SIG-M5 treated with dmso at 0.1 percent for 504 hours (cell line): Measurements from ENCODE around the gene WDR82.

Experiments
- DNase-seq: peaks from one replicate; lab custom pipeline; 2025; ENCODE audit not compliant: unreplicated experiment; lab: John Stamatoyannopoulos, UW

WDR82 gene

GRCh38 chr3:52238761-52239701, 39.4 kb downstream of the WDR82 start, which contains the start of gene TWF2:
Gene TWF2 (minus strand): TSS chr3:52239158. CDS start chr3:52239016, 142 bp downstream.
- DNase-seq: peak; percentile 66

DNA sequence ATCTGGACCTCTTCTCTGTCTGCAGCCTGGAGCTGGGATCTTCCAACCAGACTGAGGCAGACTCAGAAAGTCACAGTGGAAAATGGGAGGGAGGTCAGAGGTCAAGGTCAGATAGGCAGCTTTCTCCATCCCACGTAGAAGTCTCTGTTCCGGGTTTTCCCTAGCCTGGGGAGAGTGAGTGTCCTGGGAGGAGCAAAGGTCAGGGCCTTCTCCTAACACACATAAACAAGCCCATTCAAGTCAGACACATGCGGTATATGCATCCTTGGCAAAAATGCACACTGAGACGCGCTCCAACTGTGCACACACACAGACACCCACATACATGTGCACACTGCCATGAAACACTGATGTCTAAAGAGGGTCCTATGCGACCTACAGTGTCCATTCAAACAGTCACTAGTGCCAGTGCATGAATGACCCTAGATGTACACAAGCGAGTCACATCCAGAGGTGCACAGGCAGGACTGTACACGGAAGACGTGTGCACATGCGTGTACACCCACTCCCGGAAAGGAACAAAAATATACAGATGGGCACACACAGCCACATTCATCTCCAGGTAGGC, 40.2 kb downstream of the WDR82 start:
- no peak for DNase-seq

DNA sequence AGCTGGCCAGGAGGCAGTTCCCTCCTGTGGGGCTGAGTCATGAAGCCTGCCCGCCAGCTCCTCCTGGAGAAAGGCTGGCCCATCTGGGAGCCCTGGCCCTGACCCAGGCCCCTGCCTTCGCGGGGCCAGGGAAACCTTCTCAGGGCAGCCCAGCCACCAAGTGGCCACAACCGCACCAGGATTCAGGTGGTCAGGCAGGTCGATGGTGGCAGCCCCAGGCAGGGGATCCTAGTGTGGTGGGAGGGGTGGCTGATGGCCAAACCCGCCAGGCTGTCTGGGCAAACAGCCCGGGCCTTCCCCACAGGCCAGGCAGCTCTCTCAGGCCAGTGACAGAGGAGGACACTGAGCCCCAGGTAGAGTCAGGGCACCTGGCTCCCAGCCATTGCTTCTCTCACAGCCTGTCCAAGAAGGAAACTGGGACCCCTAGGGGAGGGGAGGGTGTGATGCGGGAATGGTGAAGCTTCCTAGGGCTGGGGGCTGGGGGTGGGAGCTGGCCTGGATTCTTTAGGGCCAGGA, 40.7 kb downstream of the WDR82 start:
- no peak for DNase-seq

GRCh38 chr3:52237006-52237656, 41.3 kb downstream of the WDR82 start:
- DNase-seq: peak; percentile 58

GRCh38 chr3:52236424-52236886, 42.0 kb downstream of the WDR82 start:
- no peak for DNase-seq

DNA sequence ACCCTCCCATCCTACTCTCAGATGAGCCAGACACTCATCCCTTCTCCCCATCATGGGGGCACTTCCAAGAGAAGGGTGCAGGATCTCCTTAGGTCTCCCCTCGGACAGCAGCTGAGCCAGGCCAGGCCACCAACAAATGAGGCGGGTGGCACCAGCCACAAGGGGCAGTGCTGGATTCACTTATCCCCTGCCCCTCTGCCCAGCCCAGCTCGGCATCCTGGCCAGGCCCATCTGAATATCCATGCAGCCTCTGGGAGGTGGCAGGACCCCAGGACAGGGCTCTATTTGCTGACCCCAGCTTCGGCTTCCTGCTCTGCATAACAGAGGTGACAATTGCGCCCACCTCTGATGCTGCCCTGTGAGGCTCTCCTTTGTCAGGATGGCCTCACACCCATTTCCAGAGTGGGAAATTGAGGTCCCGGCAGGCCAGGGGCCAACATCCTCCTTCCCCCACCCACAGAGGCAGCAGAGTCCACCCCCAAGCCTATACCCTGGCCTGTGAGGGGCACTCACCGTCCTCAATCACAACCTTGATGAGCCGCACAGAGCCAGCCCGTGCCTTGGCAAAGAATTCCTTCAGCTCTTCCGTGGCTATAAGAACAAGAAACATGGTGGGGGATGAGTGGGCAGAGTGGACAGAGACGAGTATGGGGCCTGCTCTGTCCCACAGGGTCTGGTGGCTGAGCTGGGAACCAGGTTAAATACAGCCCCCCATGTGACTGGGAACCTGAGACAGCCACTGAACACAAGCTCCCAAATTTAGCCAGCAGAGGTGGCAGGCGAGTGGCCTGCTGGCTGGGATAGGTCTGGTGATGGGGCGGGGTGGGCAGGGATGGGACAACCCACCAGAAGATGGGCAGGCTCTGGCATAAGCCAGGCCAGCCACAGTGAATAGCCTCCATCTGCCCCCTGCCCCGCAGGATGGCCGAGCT, 43.7 kb downstream of the WDR82 start:
- DNase-seq: no peak

GRCh38 chr3:52233968-52234367, 44.5 kb downstream of the WDR82 start:
- DNase-seq: no peak

DNA sequence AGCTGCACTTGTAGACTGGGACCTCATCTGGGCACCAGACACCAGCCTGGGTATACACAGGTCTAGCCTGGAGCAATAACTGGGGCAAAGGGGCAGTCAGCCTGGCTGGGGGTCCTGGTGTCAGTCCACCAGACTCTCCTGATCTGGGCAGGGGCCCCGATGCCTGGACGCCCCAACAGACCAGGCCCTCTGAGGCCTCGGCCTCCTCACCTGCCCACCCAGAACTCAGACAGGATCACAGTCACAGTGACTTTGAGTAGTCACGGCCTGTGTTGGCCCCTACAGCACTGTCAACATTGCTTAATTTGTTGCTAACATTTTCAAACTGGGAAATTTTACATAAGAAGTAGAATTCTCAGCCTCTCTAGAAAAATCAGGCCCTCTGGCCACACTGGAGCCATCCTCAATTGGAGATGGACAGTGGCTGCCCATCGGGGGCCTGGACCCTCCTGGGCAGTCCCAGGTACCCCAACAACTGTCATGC, 45.3 kb downstream of the WDR82 start:
- no peak for DNase-seq

- DNase-seq: no peak
Measured at GRCh38 chr3:52232279-52233107, 46.0 kb downstream of the WDR82 start.

- DNase-seq: no peak
Measured at GRCh38 chr3:52231502-52232278, 46.8 kb downstream of the WDR82 start.

DNA sequence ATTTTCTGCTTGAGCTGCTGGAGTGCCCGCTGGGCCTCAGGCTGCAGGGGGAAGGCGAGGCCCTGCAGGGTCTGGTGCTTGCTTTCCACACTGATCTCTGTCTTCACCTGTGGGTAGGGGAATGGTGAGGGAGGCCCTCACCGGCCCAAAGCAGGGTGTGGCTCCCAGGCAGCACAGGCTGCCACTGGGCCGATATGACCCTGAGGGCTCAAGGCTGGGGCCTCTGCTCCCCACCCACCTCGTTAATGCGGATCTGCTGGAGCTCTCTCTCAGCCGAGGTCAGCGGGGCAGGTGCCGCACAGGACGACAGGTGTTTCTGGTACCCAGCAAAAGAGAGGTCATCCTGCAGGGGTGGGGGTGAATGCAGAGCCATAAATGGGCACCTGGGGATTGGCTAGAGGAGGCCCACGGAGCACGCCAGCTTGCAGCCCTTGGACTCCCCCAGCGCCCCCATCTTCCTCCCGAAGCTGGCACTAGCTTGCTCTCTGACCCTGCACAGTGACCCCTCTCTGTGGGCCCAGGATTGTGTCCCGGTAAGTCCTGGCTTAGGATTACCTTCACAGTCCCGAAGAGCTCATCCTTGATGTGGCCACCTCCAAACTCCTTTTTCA, 47.5 kb downstream of the WDR82 start:
- DNase-seq: no peak

- DNase-seq: no peak
Measured at GRCh38 chr3:52230461-52230860, 48.0 kb downstream of the WDR82 start.

DNA sequence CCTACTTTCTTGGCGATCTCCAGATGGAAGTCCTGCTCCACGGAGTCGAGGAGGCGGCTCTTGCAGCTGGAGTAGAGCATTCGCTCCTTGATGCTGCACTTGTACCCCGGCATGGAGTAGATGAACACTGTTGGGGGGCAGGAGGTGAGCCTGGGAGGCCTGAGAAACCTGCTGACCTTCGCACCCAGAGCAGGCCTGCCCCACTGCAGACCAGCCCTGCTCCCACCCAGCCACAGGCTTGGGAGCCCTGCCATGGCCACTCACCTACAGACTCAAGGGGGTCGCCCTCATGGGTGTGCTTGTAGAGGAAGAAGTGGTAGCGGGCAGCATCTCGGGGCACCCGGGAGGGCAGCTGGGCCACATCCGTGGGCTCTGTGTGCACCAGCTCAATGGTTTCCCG, 48.8 kb downstream of the WDR82 start:
- no peak for DNase-seq

DNA sequence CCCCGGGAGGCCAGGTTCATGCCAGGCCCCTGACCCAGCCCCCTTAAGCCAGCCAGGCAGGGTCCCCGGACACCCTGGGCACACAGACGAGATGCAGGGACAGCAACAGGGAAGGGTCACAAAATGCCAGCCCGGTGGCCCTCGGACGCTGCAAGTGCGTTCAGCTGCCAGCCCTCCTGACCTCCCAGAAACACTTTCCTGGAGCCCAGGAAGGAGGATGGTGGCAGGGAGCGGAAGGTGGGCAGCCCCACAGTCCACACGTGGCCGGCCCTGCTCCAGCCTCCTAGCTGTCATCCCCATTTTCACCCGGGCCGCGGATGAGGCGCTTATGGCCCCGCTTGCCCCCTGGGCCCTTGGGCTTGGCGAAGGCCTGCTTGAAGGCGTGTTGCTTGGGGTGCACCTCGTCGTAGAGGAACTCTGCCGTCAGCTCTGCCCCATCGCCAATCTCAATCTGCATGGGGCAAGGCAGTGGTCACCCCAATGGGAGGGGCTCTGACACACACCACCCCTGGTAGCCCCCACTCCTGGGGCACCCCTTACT, 49.6 kb downstream of the WDR82 start:
- DNase-seq: no peak

GRCh38 chr3:52228266-52228665, 50.2 kb downstream of the WDR82 start:
- no peak for DNase-seq

GRCh38 chr3:52227766-52228165, 50.7 kb downstream of the WDR82 start:
- DNase-seq: no peak

- DNase-seq: no peak
Measured at GRCh38 chr3:52227117-52227516, 51.3 kb downstream of the WDR82 start.

GRCh38 chr3:52226229-52226817, 52.1 kb downstream of the WDR82 start:
- DNase-seq: no peak
